Measurements from ENCODE around the gene STIP1. TPM values are rescaled to one million over a fixed set of nuclear protein-coding genes. Genes with fewer than 3 reads are reported as not detected.
A peak's percentile ranks its signal among the peaks of the same experiment; 100 is the strongest.

Gene STIP1
- total and polyA plus RNA-seq, 9 of the 15 experiments (the other 6 are each of a cell fraction or from before 2014, with no cell fraction given), result 58.1 to 465 (median 346) TPM

- TF ChIP-seq CBX1 (IDR thresholded peaks at IDR 0.05; ENCODE audit: low read depth) (0 out of 2 replicates have a peak, but pooled peaks have one; percentile 70), USF1 (CRISPR knock-in tag; IDR thresholded peaks at IDR 0.05) (peak; percentile 97), NCOA1 (IDR thresholded peaks at IDR 0.05; ENCODE audit: low read depth) (no peak), PATZ1 (CRISPR knock-in tag; IDR thresholded peaks at IDR 0.05; ENCODE audit: borderline replicate concordance) (no peak), KDM2B (CRISPR knock-in tag; IDR thresholded peaks at IDR 0.05) (peak; percentile 86; the same call in 1 of the 2 replicates), ZNF253 (CRISPR knock-in tag; conservative IDR thresholded peaks at IDR 0.05) (no peak), THRA (IDR thresholded peaks at IDR 0.05) (no peak), NFATC3 (IDR thresholded peaks at IDR 0.05) (no peak), MCM5 (IDR thresholded peaks at IDR 0.05; ENCODE audit: low read depth) (no peak), E2F5 (CRISPR knock-in tag; IDR thresholded peaks at IDR 0.05) (no peak), MTA3 (IDR thresholded peaks at IDR 0.05; ENCODE audit: borderline replicate concordance) (no peak; the same call in none of the 2 replicates), MCM3 (IDR thresholded peaks at IDR 0.05) (no peak), NKRF (IDR thresholded peaks at IDR 0.05; ENCODE audit: borderline replicate concordance) (peak; percentile 93; the same call in 1 of the 2 replicates), ZNF174 (CRISPR knock-in tag; IDR thresholded peaks at IDR 0.05) (no peak), MAFG (tag; conservative IDR thresholded peaks at IDR 0.05) (no peak), SAFB2 (IDR thresholded peaks at IDR 0.05; ENCODE audit: borderline replicate concordance, low read depth, low read length, severe bottlenecking) (no peak), RFX1 (IDR thresholded peaks at IDR 0.05) (no peak)
- TF ChIP-seq, protein P1, sequence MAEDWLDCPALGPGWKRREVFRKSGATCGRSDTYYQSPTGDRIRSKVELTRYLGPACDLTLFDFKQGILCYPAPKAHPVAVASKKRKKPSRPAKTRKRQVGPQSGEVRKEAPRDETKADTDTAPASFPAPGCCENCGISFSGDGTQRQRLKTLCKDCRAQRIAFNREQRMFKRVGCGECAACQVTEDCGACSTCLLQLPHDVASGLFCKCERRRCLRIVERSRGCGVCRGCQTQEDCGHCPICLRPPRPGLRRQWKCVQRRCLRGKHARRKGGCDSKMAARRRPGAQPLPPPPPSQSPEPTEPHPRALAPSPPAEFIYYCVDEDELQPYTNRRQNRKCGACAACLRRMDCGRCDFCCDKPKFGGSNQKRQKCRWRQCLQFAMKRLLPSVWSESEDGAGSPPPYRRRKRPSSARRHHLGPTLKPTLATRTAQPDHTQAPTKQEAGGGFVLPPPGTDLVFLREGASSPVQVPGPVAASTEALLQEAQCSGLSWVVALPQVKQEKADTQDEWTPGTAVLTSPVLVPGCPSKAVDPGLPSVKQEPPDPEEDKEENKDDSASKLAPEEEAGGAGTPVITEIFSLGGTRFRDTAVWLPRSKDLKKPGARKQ (CRISPR knock-in tag; IDR thresholded peaks at IDR 0.05), result no peak
- TF ChIP-seq, protein P2, sequence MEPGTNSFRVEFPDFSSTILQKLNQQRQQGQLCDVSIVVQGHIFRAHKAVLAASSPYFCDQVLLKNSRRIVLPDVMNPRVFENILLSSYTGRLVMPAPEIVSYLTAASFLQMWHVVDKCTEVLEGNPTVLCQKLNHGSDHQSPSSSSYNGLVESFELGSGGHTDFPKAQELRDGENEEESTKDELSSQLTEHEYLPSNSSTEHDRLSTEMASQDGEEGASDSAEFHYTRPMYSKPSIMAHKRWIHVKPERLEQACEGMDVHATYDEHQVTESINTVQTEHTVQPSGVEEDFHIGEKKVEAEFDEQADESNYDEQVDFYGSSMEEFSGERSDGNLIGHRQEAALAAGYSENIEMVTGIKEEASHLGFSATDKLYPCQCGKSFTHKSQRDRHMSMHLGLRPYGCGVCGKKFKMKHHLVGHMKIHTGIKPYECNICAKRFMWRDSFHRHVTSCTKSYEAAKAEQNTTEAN (CRISPR knock-in tag; IDR thresholded peaks at IDR 0.05), result no peak
These were observed 737 bp upstream of the STIP1 start (continued) for GRCh38 chr11:64185175-64185692.
